OCI-LY7 (cell line): ENCODE measurements around the gene RNF150. TPM values are rescaled to one million over a fixed set of nuclear protein-coding genes. Genes with fewer than 3 reads are reported as not detected.

ENCODE experiments used
- BruUV-seq: library from RNA; stranded (reverse); fragments of 400-500 nt; replicated peaks from 2 replicates; lab custom pipeline; 2021; lab: Mats Ljungman, UMichigan
- CTCF ChIA-PET: fragments of 300-600 bp; sonication (Branson Sonifier 250); formaldehyde crosslinking; loops from one replicate; lab custom pipeline; 2022; ENCODE audit warnings: antibody characterized with exemption; ENCODE audit not compliant: unreplicated experiment; lab: Charles Lee
- POLR2A ChIA-PET: fragments of 300-600 bp; sonication (Branson Sonifier 250); formaldehyde crosslinking; loops from one replicate; lab custom pipeline; 2022; ENCODE audit warnings: antibody characterized with exemption; lab: Charles Lee
- DNase-seq: peaks from one replicate; pipeline ENCODE4 v3.0.0-alpha.2; 2015; ENCODE audit warnings: low spot score
- H2AFZ ChIP-seq: fragments of 200-600 bp; sonication (generic), shearing (Covaris generic); 2 replicates; pipeline ENCODE4 v1.6.1; 2014; ENCODE audit warnings: mild to moderate bottlenecking, antibody characterized with exemption, low read length, moderate library complexity
- H3K27ac ChIP-seq: fragments of 200-600 bp; sonication (generic); 2 replicates; pipeline ENCODE4 v1.5.1; 2014; ENCODE audit warnings: mixed run types, low read depth, mild to moderate bottlenecking, moderate library complexity, low read length, inconsistent platforms; ENCODE audit not compliant: poor library complexity, severe bottlenecking
- H3K36me3 ChIP-seq: fragments of 200-600 bp; sonication (generic); 2 replicates; pipeline ENCODE4 v1.6.1; 2014; ENCODE audit warnings: mild to moderate bottlenecking, antibody characterized with exemption, low read length, moderate library complexity, mixed read lengths; ENCODE audit not compliant: insufficient read depth
- H3K4me1 ChIP-seq: fragments of 200-600 bp; sonication (generic); 2 replicates; pipeline ENCODE4 v1.5.1; 2014; ENCODE audit warnings: mild to moderate bottlenecking, low read length; ENCODE audit not compliant: insufficient read depth, poor library complexity, severe bottlenecking
- H3K4me2 ChIP-seq: fragments of 200-600 bp; sonication (generic); 2 replicates; pipeline ENCODE4 v1.6.1; 2014; ENCODE audit warnings: mild to moderate bottlenecking, low read length
- H3K4me3 ChIP-seq: fragments of 200-600 bp; sonication (generic); 2 replicates; pipeline ENCODE4 v1.5.1; 2014; ENCODE audit warnings: mild to moderate bottlenecking, low read depth, low read length; ENCODE audit not compliant: poor library complexity, severe bottlenecking
- H3K79me2 ChIP-seq: fragments of 200-600 bp; sonication (generic); 2 replicates; pipeline ENCODE4 v1.6.1; 2016; ENCODE audit warnings: low read depth, mild to moderate bottlenecking, low read length, moderate library complexity, mixed read lengths; ENCODE audit not compliant: insufficient read depth
- H3K9me2 ChIP-seq: fragments of 200-600 bp; sonication (generic); 2 replicates; pipeline ENCODE4 v1.6.1; 2016; ENCODE audit warnings: mild to moderate bottlenecking, low read length, mixed read lengths; ENCODE audit not compliant: insufficient read depth
- H3K9me3 ChIP-seq: fragments of 200-600 bp; sonication (generic); 2 replicates; pipeline ENCODE4 v1.6.1; 2014; ENCODE audit warnings: mild to moderate bottlenecking, mixed run types, low read length, mixed read lengths
- H4K20me1 ChIP-seq: fragments of 200-600 bp; sonication (generic); 2 replicates; pipeline ENCODE4 v1.6.1; 2014; ENCODE audit warnings: mild to moderate bottlenecking, antibody characterized with exemption, low read length, moderate library complexity, mixed read lengths; ENCODE audit not compliant: insufficient read depth
- EZH2phosphoT487 ChIP-seq: fragments of 200-600 bp; sonication (generic); IDR thresholded peaks from 2 replicates; pipeline ENCODE4 v1.6.1; 2018; ENCODE audit warnings: low read depth, borderline replicate concordance, mild to moderate bottlenecking, mixed run types, antibody characterized with exemption, low read length, moderate library complexity, mixed read lengths
- intact Hi-C: fragments of 100-400 bp; cut with micrococcal nuclease; formaldehyde crosslinking; loops from one replicate; pipeline ENCODE4 v1.10.0; 2022; ENCODE audit not compliant: unreplicated experiment
- total RNA-seq, 2 experiments: library from RNA; depleted of rRNA in 1 of 2; stranded (reverse); fragments of >200 nt in 1 of 2; shearing (Covaris generic) in 1 of 2; gene quantifications; 2 replicates each; pipeline ENCODE4 v1.2.3, GENCODE V29; 2014 to 2022
- TF ChIP-seq, protein P1 (sequence below): fragments of 200-600 bp; sonication (generic); conservative IDR thresholded peaks from 2 replicates; pipeline ENCODE4 v1.5.1; 2014; ENCODE audit warnings: mild to moderate bottlenecking, antibody characterized with exemption, low read length, moderate library complexity, mixed read lengths

Gene RNF150
- total RNA-seq, 2 experiments from 2014 or later, result not detected

DNA sequence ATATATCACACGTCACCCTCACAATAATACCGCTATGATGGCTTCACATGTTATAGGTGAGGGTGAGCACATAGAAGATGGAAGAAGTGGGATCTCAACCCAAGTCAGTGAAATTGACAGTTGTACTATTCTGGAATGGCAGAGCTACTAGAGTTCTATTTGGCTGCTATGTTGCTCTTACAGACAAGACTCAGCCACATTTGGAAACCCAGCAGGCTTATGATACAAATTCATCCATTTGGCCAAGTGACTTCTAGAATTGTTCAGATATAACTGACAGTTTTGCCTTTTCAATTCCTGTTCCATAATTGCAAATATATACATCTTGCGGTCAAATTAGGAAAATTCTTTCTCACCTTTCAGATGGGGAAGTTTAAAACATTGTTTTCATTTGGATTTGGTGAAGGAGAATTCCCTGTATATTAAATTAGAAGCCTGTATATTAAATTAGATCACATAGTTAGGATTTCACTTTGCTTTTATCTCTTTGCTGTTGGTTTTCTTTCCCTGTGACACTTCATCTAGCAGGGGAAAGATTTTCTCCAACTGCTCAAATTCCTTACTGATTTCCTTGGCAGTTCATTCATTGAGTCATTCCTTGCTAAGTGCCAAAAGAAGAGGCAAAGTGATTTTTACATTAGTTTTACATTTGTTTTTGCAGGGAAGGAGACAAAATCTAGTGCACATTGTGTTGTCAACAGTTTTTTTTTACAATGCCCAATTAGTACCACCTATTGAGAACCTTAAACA lies 256.5 kb downstream of the RNF150 start:
- Histone ChIP-seq H4K20me1 (no peaks in the 10 kb centered on the region), H3K27ac (no peak overlapping the region), H3K9me3 (no peaks in the 10 kb centered on the region), H3K4me2 (no peak overlapping the region), H3K79me2 (no peaks in the 10 kb centered on the region), H3K36me3 (no peaks in the 10 kb centered on the region), H2AFZ (no peak overlapping the region), H3K4me3 (no peak overlapping the region), H3K4me1 (no peaks in the 10 kb centered on the region), H3K9me2 (no peaks in the 10 kb centered on the region)
- BruUV-seq, result no TSS peak
- intact Hi-C loops, result no loop called here
- no peak for TF ChIP-seq EZH2phosphoT487
- TF ChIP-seq, protein P1, sequence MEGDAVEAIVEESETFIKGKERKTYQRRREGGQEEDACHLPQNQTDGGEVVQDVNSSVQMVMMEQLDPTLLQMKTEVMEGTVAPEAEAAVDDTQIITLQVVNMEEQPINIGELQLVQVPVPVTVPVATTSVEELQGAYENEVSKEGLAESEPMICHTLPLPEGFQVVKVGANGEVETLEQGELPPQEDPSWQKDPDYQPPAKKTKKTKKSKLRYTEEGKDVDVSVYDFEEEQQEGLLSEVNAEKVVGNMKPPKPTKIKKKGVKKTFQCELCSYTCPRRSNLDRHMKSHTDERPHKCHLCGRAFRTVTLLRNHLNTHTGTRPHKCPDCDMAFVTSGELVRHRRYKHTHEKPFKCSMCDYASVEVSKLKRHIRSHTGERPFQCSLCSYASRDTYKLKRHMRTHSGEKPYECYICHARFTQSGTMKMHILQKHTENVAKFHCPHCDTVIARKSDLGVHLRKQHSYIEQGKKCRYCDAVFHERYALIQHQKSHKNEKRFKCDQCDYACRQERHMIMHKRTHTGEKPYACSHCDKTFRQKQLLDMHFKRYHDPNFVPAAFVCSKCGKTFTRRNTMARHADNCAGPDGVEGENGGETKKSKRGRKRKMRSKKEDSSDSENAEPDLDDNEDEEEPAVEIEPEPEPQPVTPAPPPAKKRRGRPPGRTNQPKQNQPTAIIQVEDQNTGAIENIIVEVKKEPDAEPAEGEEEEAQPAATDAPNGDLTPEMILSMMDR, result no peak
- CTCF ChIA-PET, result no interaction called here
- POLR2A ChIA-PET, result no interaction called here
- no peak for DNase-seq

- no peaks in the 10 kb centered on the region for H3K9me2 ChIP-seq
- H3K9me3 ChIP-seq, result no peaks in the 10 kb centered on the region
- no peaks in the 10 kb centered on the region for H3K79me2 ChIP-seq
- H3K4me3 ChIP-seq, result no peak overlapping the region
- ChIA-PET CTCF (no interaction called here), POLR2A (interaction anchor here (1.0 to 1.3 kb wide), 4 partner anchors 11 to 456 kb away, joined by 3 to 4 read pairs (median 3); no protein-coding TSS in a partner anchor)
- no peaks in the 10 kb centered on the region for H3K36me3 ChIP-seq
- no TSS peak for BruUV-seq
- H3K4me2 ChIP-seq, result no peak overlapping the region
- H3K27ac ChIP-seq, result no peak overlapping the region
- H3K4me1 ChIP-seq, result no peaks in the 10 kb centered on the region
- H2AFZ ChIP-seq, result no peak overlapping the region
- no peaks in the 10 kb centered on the region for H4K20me1 ChIP-seq
- DNase-seq, result no peak
- TF ChIP-seq EZH2phosphoT487, result no peak
- TF ChIP-seq, protein P1, result no peak
- intact Hi-C loops, result no loop called here
Observed at GRCh38 chr4:140875746-140876452, 257.4 kb downstream of the RNF150 start.

DNA sequence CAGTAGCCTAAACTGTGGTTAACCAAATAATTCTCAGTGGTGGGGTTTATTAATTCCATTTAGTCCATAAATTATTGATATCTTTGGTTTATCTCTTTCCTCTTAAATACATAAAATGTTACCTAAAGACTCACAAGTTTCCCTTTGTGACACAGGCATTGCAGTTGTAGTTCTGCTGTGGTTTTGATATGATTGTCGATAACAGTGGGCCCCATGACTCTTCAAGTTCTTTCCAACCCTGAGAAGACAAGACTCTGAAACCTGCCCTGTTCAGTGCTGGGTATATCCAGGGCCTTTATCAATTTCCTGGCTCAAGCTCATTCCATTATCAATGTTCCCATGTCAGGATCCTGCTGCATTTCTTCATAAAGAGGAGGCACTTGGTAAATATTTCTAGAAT lies 259.2 kb downstream of the RNF150 start:
- POLR2A ChIA-PET, result interaction anchor here (0.6 kb wide), 1 partner anchor 9 kb away, joined by 3 read pairs; no protein-coding TSS in a partner anchor
- TF ChIP-seq, protein P1, result no peak
- no peak for TF ChIP-seq EZH2phosphoT487
- intact Hi-C loops, result no loop called here

More for the DNA sequence above, 259.2 kb downstream of the RNF150 start:
- DNase-seq, result no peak
- Histone ChIP-seq H3K27ac (no peak overlapping the region), H3K79me2 (no peaks in the 10 kb centered on the region), H3K9me3 (no peaks in the 10 kb centered on the region), H3K4me1 (no peaks in the 10 kb centered on the region), H3K4me3 (no peak overlapping the region), H3K9me2 (no peaks in the 10 kb centered on the region), H3K4me2 (no peak overlapping the region), H2AFZ (no peak overlapping the region), H4K20me1 (no peaks in the 10 kb centered on the region), H3K36me3 (no peaks in the 10 kb centered on the region)
- CTCF ChIA-PET, result no interaction called here
- no TSS peak for BruUV-seq
